Stomach (tissue), 9 donors: ENCODE measurements around the gene GFRA4. TPM values are rescaled to one million over a fixed set of nuclear protein-coding genes. Genes with fewer than 3 reads are reported as not detected.

Experiments
- DNase-seq, 2 donors: peaks; one replicate each; pipeline versions ENCODE4 v3.0.0 to v3.0.0-alpha.2; 2013 to 2019
- H3K27ac ChIP-seq, 5 donors: fragments of 200-600 bp in 4 of 5; sonication (generic) in 4 of 5; one replicate each; pipeline ENCODE4 v1.5.1; 2013 to 2019; ENCODE audit warnings: mild to moderate bottlenecking in 1 of 5, moderate library complexity in 1 of 5
- H3K27me3 ChIP-seq, 3 donors: fragments of 200-600 bp; sonication (generic); one replicate each; pipeline ENCODE4 v1.5.1; 2017 to 2019; ENCODE audit warnings: mixed run types in 1 of 3
- H3K36me3 ChIP-seq, 4 donors: fragments of 200-600 bp; sonication (generic); 1 replicate in 3 of 4; 2 replicates in 1 of 4; pipeline ENCODE4 v1.5.1; 2016 to 2019
- H3K4me1 ChIP-seq, 4 donors: fragments of 200-600 bp; sonication (generic); one replicate each; pipeline ENCODE4 v1.5.1; 2016 to 2019
- H3K4me3 ChIP-seq, 4 donors: fragments of 200-600 bp; sonication (generic) in 3 of 4; one replicate each; pipeline ENCODE4 v1.5.1; 2016 to 2019; ENCODE audit warnings: mild to moderate bottlenecking in 1 of 4
- H3K9me3 ChIP-seq, 4 donors: fragments of 200-600 bp; sonication (generic); one replicate each; pipeline ENCODE4 v1.5.1; 2016 to 2019
- EP300 ChIP-seq: sonication (generic); formaldehyde crosslinking; IDR thresholded peaks from one replicate; pipeline ENCODE4 v1.6.1; 2017; ENCODE audit warnings: antibody characterized with exemption
- POLR2A ChIP-seq, 4 donors: fragments of 450-650 bp; IDR thresholded peaks; one replicate each; pipeline ENCODE4 v1.6.1; 2016; ENCODE audit warnings: antibody characterized with exemption in 4 of 4, control low read depth in 2 of 4, mild to moderate bottlenecking in 1 of 4, moderate library complexity in 1 of 4
- POLR2AphosphoS5 ChIP-seq, 3 donors: sonication (generic); formaldehyde crosslinking; IDR thresholded peaks; one replicate each; pipeline ENCODE4 v1.6.1; 2016; ENCODE audit warnings: antibody characterized with exemption in 3 of 3
- WGBS, 5 donors: extraction: QIAGEN DNeasy Blood & Tissue Kit in 3 of 5; methylation state at CpG; one replicate each; pipeline versions ENCODE4 v1.1.5 to v1.1.7; 2013 to 2018; 5-methylcytosine and 5-hydroxymethylcytosine counted together
- intact Hi-C: fragments of 100-400 bp; cut with DNase I; formaldehyde crosslinking; loops from one replicate; pipeline ENCODE4 v1.15.1; 2023; ENCODE audit warnings: low total_unique reads
- polyA plus RNA-seq, 3 donors: library from polyadenylated mRNA; stranded (reverse); fragments of 200-250 nt; gene quantifications; one replicate each; pipeline ENCODE4 v1.2.3, GENCODE V29; 2013
- total RNA-seq, 5 donors: library from RNA; depleted of rRNA; stranded (reverse); fragments of >200 nt; gene quantifications; one replicate each; pipeline versions ENCODE4 v1.1.0 to v1.2.3, GENCODE V29; 2014 to 2016
- TF ChIP-seq, protein P1 (sequence below), 7 experiments: fragments of 450-650 bp in 4 of 7; fragments of 200-600 bp in 3 of 7; sonication (generic) in 3 of 7; IDR thresholded peaks; one replicate each; pipeline ENCODE4 v1.5.1; 2016 to 2019; ENCODE audit warnings: antibody characterized with exemption in 7 of 7, control low read depth in 2 of 7, mild to moderate bottlenecking in 1 of 7
- donor health status: healthy with polysubstance abuse.
- donor health status: Bipolar disorder and iron deficiency.
- donor health status: healthy.

Gene GFRA4
- total and polyA plus RNA-seq, 8 donors: not detected

DNA sequence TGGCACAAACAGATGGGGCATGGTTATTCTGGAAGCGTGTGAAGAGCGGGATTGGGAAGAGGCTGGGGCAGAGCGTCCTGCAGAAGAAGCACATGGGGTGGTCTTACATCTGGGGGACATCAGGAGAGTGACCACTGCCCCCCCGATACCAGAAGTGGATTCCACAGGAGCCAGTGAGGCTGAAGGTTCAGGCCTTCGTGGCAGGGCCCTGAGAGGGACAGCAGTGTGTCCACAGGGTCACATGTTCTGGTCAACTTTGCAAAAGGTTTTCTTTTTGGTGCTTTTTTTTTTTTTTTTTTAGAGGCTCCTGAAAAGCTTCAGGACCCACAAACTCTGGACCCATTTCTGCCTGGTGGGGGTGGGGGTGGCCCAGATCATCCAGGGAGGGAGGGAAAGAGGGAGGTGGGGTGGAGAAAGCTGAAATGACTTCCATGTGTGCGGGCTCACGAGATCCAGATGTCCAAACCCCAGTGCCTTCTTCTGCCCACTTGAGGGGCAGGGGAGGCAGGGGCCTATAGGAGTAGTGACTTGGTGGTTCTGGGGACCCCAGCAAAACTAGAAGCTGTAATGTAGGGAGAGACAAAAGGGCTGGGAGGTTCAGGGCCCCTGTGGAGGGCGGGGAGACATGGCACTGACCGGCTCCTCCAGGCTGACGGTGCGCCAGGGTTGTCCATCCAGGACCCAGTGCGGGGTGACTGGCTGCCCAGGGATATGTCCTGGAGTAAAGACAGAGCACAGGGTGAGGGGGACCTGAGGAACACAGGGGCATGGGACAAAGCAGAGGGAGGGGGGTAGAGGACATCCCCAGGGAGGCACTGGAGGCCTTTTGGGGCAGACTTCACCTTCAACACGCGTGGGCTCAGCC is 15.9 kb upstream of the GFRA4 start:
- Histone ChIP-seq H3K27me3 (peaks cover 0 to 64% (median 36%) of the 10 kb centered on the region in 3 donors), H3K4me1 (peaks cover 29 to 55% (median 53%) of the 10 kb centered on the region in 4 donors), H3K36me3 (peaks cover 0 to 19% (median 4%) of the 10 kb centered on the region in 4 donors), H3K4me3 (peak overlapping the region in 1 of 4 donors; percentile 56), H3K9me3 (no peaks in the 10 kb centered on the region), H3K27ac (peak overlapping the region in 4 of 5 donors; percentile 75 to 87 (median 84))
- TF ChIP-seq, protein P1, sequence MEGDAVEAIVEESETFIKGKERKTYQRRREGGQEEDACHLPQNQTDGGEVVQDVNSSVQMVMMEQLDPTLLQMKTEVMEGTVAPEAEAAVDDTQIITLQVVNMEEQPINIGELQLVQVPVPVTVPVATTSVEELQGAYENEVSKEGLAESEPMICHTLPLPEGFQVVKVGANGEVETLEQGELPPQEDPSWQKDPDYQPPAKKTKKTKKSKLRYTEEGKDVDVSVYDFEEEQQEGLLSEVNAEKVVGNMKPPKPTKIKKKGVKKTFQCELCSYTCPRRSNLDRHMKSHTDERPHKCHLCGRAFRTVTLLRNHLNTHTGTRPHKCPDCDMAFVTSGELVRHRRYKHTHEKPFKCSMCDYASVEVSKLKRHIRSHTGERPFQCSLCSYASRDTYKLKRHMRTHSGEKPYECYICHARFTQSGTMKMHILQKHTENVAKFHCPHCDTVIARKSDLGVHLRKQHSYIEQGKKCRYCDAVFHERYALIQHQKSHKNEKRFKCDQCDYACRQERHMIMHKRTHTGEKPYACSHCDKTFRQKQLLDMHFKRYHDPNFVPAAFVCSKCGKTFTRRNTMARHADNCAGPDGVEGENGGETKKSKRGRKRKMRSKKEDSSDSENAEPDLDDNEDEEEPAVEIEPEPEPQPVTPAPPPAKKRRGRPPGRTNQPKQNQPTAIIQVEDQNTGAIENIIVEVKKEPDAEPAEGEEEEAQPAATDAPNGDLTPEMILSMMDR (IDR thresholded peaks at IDR 0.05): no peak
- TF ChIP-seq EP300 (no peak), POLR2AphosphoS5 (IDR thresholded peaks at IDR 0.05) (no peak), POLR2A (IDR thresholded peaks at IDR 0.05) (no peak)
- no peak for DNase-seq
- intact Hi-C loops: loop anchor here (10.0 kb wide), 2 partner anchors 86 to 416 kb away; partner anchors contain the start of gene ADISSP
- WGBS, 5 donors: 66 to 79% (median 76%) methylated on average over 10 to 14 of the region's 14 CpGs

DNA sequence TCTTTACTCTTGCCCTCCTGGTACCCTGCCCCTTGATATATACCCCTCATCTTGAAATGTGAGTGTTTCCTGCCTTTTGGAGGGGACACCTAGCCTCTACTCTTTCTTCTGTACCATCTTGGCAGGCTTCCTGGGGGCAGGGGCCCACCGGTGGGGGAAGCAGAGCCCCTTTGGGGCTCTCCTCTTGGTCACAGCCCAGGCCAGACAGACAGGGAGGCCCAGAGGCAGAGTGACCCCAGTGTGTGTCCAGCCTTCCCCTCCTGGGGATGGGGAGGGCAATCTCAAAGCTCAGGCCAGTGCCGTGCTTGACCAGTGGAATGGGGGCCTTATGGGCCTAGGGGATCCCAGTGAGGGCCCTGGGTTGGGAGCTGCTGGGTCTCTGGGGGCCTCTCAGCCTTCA is 15.0 kb upstream of the GFRA4 start:
- Histone ChIP-seq H3K27me3 (peaks cover 0 to 72% (median 45%) of the 10 kb centered on the region in 3 donors), H3K27ac (peak overlapping the region in 4 of 5 donors; percentile 61 to 87 (median 84))
- TF ChIP-seq POLR2AphosphoS5 (IDR thresholded peaks at IDR 0.05) (no peak), EP300 (no peak), POLR2A (IDR thresholded peaks at IDR 0.05) (no peak)
- TF ChIP-seq, protein P1 (IDR thresholded peaks at IDR 0.05): no peak

DNA sequence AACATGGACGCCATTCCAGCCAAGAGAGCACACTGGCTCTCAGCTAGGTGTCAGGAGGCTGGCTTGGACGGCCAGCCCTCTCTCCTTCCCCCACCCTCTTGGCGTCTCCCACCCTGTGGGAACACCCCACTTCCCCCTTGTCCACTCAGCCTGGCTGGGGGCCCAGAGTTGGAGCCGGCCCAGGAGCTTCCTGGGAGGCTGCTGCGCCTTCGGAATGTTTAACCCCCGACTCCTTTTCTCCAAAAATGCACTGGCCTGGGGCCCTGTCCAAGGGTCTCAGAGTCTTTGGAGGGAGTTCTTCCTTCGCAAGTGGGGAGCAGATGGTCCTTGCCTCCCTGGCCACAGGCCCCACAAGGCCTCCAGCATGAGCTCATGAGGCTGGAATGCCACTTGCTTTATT is 14.5 kb upstream of the GFRA4 start:
- no peak for TF ChIP-seq POLR2A (IDR thresholded peaks at IDR 0.05)
- no peak for TF ChIP-seq EP300
- TF ChIP-seq POLR2AphosphoS5 (IDR thresholded peaks at IDR 0.05): no peak
- TF ChIP-seq, protein P1 (IDR thresholded peaks at IDR 0.05): no peak
- H3K4me1 ChIP-seq: peaks cover 29 to 61% (median 56%) of the 10 kb centered on the region in 4 donors
- 30 to 61% (median 53%) methylated on average over 8 of the region's 8 CpGs for WGBS, 5 donors
- H3K27me3 ChIP-seq: peaks cover 0 to 72% (median 50%) of the 10 kb centered on the region in 3 donors
- no peaks in the 10 kb centered on the region for H3K9me3 ChIP-seq
- peak in 1 of 2 donors; percentile 85 for DNase-seq
- H3K27ac ChIP-seq: peak overlapping the region in 4 of 5 donors; percentile 61 to 87 (median 84)
- intact Hi-C loops: loop anchor here (10.0 kb wide), 2 partner anchors 87 to 417 kb away; partner anchors contain the start of gene ADISSP
- H3K4me3 ChIP-seq: no peak overlapping the region
- peaks cover 0 to 33% (median 11%) of the 10 kb centered on the region in 4 donors for H3K36me3 ChIP-seq

More for the DNA sequence above, 15.0 kb upstream of the GFRA4 start:
- intact Hi-C loops: loop anchor here (10.0 kb wide), 2 partner anchors 87 to 417 kb away; partner anchors contain the start of gene ADISSP
- H3K36me3 ChIP-seq: peaks cover 0 to 28% (median 8%) of the 10 kb centered on the region in 4 donors
- DNase-seq: no peak
- no peaks in the 10 kb centered on the region for H3K9me3 ChIP-seq
- 40 to 75% (median 63%) methylated on average over 2 of the region's 2 CpGs for WGBS, 5 donors
- peaks cover 29 to 56% (median 54%) of the 10 kb centered on the region in 4 donors for H3K4me1 ChIP-seq
- H3K4me3 ChIP-seq: no peak overlapping the region
